Liver (tissue), 3 donors: Measurements from ENCODE around the gene ATG4C.

Experiments used
- ATF3 ChIP-seq: IDR thresholded peaks from 2 replicates; pipeline ENCODE4 v1.6.1; 2016; ENCODE audit warnings: antibody characterized with exemption
- CTCF ChIP-seq: fragments of 150-350 bp; IDR thresholded peaks from 2 replicates; pipeline ENCODE4 v1.5.1; 2017; ENCODE audit warnings: improper control_type of control experiment, low read depth, low read length; ENCODE audit not compliant: missing input control
- EGR1 ChIP-seq, 2 donors: IDR thresholded peaks; 2 replicates each; pipeline ENCODE4 v1.6.1; 2016 to 2018; ENCODE audit warnings: antibody characterized with exemption in 2 of 2, low read depth in 2 of 2
- GABPA ChIP-seq, 2 donors: IDR thresholded peaks in 1 of 2; conservative IDR thresholded peaks in 1 of 2; 2 replicates each; pipeline ENCODE4 v1.6.1; 2016; ENCODE audit warnings: antibody characterized with exemption in 2 of 2, mild to moderate bottlenecking in 1 of 2, moderate library complexity in 1 of 2
- RAD21 ChIP-seq, 2 donors: IDR thresholded peaks; 2 replicates each; pipeline ENCODE4 v1.6.1; 2016; ENCODE audit warnings: antibody characterized with exemption in 2 of 2, mild to moderate bottlenecking in 2 of 2
- SP1 ChIP-seq: IDR thresholded peaks from 2 replicates; pipeline ENCODE4 v1.6.1; 2018; ENCODE audit warnings: antibody characterized with exemption, mild to moderate bottlenecking
- TAF1 ChIP-seq: conservative IDR thresholded peaks from 2 replicates; pipeline ENCODE4 v1.6.1; 2016; ENCODE audit warnings: antibody characterized with exemption, mild to moderate bottlenecking
- donor health status: healthy.
- donor health status: healthy.

- TF ChIP-seq CTCF, result no peak
- TF ChIP-seq TAF1, result no peak
- no peak for TF ChIP-seq ATF3
- TF ChIP-seq RAD21 (IDR thresholded peaks at IDR 0.05), result no peak
- no peak for TF ChIP-seq GABPA (IDR thresholded peaks at IDR 0.05 in 1 of 2, conservative IDR thresholded peaks at IDR 0.05 in 1 of 2)
- TF ChIP-seq EGR1 (IDR thresholded peaks at IDR 0.05; ENCODE audit: low read depth in 2 of 2), result no peak
- TF ChIP-seq SP1, result no peak
Measured at GRCh38 chr1:62882201-62883104, 98.5 kb downstream of the ATG4C start.
